NCI-H2171 (cell line): Measurements from ENCODE around the gene CDC25B.

ENCODE experiments used
- DNase-seq: peaks from one replicate; lab custom pipeline; 2025; lab: John Stamatoyannopoulos, UW

CDC25B gene

DNA sequence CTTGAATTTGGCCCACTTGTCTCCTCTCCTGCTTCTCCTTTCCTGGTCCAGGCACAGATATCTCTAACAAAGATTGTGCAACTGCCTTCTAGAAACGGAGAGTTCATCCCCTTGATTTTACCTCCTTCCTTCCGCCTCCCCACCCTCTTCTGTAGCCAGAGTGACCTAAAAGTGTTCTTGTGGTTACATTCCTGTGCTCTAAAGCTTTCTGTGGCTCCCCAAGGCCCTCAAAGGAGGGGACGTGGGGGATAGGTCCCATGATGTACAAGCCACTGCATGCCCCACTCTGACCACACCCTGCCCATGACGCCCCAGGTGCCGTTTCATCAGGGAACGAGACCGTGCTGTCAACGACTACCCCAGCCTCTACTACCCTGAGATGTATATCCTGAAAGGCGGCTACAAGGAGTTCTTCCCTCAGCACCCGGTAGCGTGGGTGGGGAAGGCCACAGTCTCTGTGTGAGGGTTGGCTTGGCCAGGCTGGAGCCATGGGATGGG, 8.2 kb downstream of the CDC25B start:
- no peak for DNase-seq

DNA sequence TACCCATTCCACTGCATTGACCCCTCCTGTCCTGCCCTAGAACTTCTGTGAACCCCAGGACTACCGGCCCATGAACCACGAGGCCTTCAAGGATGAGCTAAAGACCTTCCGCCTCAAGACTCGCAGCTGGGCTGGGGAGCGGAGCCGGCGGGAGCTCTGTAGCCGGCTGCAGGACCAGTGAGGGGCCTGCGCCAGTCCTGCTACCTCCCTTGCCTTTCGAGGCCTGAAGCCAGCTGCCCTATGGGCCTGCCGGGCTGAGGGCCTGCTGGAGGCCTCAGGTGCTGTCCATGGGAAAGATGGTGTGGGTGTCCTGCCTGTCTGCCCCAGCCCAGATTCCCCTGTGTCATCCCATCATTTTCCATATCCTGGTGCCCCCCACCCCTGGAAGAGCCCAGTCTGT, 8.7 kb downstream of the CDC25B start:
- DNase-seq, result no peak

- DNase-seq, result no peak
Measured at GRCh38 chr20:3808544-3808943, 12.4 kb downstream of the CDC25B start.

DNA sequence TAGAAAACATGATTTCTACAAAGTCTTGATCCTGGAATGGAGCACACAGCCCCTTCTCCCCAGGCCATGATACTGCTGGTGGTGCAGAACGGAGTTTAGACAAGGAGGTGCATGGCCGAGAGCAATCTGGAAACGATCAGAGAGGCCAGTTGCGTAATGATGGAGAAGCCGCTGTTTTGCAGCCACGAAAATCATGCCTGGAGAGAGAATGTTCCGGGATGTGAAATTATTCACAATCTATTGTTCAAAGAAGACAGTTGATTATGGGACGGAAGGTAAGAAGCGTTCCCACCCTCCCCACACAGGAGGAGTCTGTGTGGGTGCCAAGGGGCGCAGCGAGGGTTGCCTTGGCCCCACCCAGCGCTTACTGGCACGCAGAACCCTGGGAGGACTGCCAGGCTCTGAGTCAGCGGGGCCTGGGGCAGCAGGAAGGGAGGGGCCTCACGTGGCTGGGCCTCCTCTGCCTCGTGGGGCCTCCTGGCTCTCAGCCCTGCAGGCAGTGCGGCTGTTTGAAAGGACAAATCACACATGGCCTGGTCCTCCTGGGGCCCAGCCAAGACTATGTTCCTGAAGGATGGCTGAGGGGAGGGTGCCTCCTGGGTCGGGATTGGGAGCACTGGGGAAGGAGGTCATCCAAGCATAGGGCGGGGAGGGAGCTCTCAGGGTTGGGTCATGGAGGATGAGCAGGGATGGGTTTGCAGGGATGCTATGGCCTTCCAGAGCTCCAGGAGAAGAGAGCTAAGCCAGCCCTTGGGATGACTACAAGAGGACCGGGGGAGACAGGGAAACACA, 15.6 kb downstream of the CDC25B start:
- peak; percentile 96 for DNase-seq

- no peak for DNase-seq
Measured at GRCh38 chr20:3812259-3812681, 16.2 kb downstream of the CDC25B start.

DNA sequence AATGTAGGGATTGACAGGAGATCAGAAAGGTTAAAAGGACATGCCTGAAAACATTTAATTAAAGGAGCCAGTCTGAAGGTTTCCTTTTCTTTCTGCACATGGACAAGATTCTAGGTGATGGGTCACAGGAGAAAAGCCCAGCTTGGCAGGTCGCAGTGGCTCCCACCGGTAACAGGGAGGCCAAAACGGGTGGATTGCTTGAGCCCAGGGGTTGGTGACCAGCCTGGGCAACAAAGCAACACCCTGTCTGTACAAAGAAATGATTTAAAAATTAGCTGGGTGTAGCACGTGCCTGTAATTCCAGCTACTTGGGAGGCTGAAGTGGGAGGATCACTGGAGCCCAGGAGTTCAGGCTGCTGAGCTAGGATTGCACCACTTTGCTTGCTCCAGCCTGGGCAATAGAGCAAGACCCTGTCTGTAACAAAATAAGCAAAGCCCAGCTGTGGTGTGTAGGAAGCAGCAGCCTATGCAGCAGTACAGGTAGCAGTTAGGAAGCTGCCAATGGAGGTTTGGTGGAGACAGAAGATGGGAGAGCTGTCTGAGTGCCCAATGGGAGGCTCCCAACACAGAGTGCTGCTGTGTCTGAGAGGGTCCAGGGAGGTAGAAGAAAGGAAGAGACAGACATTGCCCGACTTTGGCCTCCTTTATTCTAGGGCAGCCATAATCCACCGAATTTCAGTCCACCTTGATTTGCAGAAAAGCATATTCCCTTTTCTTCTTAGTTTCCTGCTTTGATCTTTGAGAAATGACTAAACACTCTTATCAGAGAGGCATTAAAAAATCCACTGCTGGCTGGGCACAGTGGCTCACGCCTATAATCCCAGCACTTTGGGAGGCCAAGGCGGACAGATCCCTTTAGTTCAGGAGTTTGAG, 17.1 kb downstream of the CDC25B start:
- DNase-seq, result no peak

- no peak for DNase-seq
Measured at GRCh38 chr20:3813848-3814581, 17.9 kb downstream of the CDC25B start.

DNA sequence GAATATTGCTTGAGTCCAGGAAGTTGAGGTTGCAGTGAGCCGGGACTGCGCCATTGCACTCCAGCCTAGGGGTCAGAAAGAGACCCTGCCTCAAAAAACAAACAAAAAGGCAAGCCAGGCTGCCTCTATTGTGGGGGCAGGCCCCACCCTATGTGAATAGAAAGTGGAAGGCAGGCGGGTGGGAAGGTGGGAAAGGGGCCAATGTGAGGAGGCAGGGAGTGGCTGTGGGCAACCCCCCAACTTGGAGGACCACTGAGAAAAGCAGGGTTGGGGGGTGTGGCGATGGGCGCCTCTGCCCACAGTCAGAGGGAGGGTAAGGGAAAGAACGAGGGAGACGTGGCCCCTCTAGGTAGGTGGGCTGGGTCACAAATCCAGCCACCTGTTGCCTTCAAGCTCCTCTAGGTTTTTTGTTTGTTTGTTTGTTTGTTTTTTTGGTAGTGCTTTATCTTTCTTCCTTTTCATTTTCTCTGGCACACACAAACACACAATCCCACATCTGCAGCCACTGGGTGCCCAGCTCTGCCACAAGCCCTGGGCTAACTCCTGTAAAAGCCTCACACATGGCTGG, 18.9 kb downstream of the CDC25B start:
- no peak for DNase-seq

- no peak for DNase-seq
Measured at GRCh38 chr20:3815703-3816315, 19.7 kb downstream of the CDC25B start.

- peak; percentile 64 for DNase-seq
Measured at GRCh38 chr20:3818155-3819151, 22.3 kb downstream of the CDC25B start.

- no peak for DNase-seq
Measured at GRCh38 chr20:3819411-3820047, 23.4 kb downstream of the CDC25B start.

DNA sequence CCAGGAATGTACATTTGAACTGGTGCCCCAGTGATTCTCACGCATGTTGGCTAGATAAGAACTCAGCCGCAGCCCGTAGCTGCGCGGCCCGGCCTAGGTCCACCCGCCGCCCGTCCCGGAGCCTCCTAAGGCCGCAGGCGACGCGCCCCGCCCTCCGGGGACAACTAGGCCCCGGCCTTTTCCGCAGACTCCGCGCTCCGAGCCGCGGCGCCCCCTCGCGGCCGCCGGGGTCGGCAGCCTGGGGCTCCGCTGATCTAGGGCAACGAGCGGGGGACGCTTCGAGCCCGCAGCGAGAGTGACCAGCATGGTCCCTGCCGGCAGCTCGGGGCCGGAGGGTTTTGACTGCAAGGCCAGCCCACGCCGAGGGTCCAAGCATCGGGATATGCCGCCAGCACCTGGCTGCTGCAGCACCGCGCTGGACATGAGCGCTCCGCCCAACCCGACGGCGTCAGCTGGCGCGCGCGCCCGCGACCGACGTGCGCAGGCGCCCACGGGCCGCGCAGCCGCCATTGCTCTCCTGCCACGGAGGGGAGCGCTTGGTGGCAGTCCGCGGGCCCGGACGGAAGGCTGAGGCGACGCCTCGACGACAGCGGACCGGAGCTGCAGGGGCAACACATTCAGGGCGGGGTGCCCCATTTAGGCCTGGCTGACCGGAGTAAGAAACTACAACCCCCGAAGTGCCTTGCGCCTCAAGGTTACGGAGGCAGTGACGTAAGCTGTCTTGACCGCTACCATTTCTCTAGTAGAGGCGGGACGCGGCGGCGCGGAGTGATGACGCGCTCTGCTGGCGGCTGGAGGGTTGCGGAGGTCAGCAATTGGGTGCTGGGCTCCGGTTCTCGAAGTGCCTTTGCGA, 24.2 kb downstream of the CDC25B start, which contains the start of gene AP5S1:
Gene AP5S1, plus strand, starts transcription at position 500 of the 853 bp plus-strand sequence. CDS start 1,571 bp downstream, outside the sequence.
- DNase-seq, result peak; percentile 96

DNA sequence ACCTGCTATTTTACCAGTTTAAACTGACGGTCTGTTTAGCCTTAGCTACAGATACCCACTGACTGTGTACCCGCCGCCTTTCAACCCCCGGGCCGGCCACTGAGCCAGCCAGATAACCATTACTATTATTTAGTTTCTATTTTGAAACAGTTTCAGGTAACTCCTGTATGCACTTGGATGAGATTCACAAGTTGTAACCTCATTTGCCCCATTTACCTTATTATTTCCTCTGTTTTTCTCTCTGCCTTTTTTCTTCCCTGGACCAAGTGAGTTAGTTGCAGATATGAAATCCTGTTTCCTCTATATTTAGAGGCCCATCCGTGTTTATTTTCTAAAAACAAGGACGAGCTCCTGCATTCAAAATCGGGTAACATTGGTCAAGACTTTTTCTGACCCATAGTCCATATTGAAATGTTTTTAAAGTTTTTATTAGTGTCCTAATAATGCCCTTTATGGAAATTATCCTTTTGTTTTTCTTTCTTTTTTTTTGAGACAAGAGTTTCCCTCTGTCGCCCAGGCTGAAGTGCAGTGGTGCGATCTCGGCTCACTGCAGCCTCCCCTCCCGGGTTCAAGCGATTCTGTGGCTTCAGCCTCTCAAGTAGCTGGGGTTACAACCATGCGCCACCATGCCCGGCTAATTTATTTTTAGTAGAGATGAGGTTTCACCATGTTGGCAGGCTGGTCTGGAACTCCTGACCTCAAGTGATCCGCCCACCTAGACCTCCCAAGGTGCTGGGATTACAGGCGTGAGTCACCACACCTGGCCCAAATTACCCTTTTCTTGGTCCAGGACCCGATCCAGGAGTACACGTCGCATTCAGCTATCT, 25.0 kb downstream of the CDC25B start:
- DNase-seq, result no peak

- no peak for DNase-seq
Measured at GRCh38 chr20:3821996-3822395, 25.9 kb downstream of the CDC25B start.

- DNase-seq, result no peak
Measured at GRCh38 chr20:3823881-3824280, 27.8 kb downstream of the CDC25B start.

- DNase-seq, result no peak
Measured at GRCh38 chr20:3825526-3825925, 29.4 kb downstream of the CDC25B start.

DNA sequence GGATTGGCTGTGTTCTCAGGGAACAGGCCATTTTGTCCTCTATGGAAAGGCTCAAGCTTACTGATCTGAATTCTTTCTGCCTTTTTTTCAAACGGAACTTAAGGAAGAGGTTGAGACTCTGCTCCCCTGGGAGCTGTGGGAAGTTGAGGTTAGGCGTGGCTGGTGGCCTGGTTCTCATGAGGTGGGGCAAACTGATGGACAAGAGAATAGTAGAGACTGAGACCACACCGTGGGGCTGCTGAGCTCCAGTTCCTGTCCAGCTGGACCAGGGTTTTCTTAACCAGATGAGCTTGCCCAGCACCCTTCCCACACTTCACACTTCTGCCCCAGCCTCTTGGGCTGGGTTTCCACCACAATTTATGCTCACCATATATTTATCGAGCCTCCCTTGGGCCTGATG, 30.3 kb downstream of the CDC25B start:
- DNase-seq, result no peak

DNA sequence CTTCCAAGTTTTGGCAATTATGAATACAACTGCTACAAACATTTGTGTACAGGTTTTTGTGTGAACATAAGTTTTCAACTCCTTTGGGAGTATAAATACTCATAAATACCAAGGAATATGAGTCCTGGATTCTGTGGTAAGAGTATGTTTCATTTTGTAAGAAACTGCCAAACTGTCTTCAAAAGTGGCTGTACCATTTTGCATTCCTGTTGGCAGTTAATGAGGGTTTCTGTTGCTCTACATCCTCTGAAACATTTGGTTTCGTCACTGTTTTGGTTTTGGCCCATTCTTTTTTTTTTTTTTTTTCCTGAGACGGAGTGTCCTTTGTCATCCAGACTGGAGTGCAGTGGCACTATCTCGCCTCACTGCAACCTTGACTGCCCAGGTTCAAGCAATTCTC, 32.7 kb downstream of the CDC25B start:
- no peak for DNase-seq
